ENCODE data around the gene MED13L.

MED13L gene

GRCh38 chr12:115938794-115939377, 338.6 kb downstream of the MED13L start:
- DNase-seq (ENCODE audit: low read depth), result no peak

GRCh38 chr12:115936997-115937916, 340.2 kb downstream of the MED13L start:
- no peak for DNase-seq (ENCODE audit: low read depth)

DNA sequence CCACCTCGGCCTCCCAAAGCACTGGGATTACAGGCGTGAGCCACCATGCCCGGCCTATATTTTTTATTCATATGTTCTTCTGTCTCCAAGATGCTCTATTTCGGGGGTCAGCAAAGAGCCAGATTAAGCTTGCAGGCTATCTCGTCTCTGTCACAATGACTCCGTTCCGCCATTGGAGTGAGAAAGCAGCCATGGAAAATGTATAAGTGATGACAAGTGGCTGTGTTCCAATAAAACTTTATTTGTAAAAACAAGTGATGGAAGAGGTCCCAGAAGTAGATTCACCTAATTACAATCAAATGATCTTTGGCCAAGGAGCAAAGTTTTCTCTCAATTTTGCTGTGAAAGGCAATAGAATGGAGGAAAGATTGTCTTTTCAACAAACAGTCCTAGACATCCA, 342.6 kb downstream of the MED13L start:
- no peak for DNase-seq (ENCODE audit: low read depth)

DNA sequence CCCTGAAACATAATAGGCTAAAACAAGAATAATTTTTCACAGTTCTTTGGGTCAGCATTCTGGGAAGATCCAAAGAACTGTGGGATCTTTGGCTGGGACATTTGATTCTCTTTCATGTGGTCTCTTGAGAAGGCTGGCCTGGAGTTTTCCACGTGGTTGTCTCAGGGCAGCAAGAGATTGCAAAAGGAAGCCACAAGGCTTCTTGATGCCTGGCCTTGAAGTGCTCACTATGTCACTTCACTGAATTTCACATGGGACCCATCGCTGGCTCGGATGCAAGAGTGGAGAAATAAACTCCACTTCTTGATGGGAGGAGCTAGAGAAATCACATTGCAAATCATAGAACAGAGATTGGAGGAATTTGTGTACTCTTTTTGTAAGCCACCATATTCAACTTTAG, 343.4 kb downstream of the MED13L start:
- no peak for DNase-seq (ENCODE audit: low read depth)

- DNase-seq (ENCODE audit: low read depth), result no peak
Observed at GRCh38 chr12:115932066-115932465, 345.4 kb downstream of the MED13L start.

GRCh38 chr12:115930336-115930735, 347.2 kb downstream of the MED13L start:
- no peak for DNase-seq (ENCODE audit: low read depth)

DNA sequence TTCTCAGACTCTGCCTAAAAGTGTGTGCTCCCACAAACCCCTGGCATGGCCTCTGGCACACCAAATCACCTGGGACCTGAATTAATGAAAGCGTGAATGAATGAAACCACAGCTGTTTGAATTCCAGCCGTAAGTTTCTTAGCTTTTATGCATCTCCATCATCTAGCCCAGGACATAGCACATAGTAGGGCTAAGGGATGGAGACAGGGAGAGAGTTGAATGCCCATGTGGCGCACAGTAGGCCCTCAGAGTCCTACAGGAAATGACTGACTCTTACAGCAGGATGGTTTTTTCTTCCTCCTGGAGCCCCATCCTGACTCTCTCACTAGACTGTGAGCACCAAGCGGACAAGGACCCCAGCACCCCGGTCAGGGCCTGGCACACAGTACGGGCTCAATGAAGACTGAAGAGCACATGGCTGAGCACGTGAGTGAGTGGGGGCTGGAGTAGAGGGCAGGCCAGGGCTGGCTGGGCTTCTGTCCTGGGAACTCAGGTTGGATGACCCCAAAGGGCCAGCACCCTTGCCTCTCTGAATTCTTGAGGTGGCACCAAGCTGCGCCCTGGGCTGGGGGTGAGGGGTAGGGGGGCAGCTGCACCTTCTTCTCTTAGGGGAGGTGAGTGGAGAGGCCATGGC, 351.3 kb downstream of the MED13L start:
- DNase-seq (ENCODE audit: low read depth), result no peak

- no peak for DNase-seq (ENCODE audit: low read depth)
Observed at GRCh38 chr12:115923851-115924250, 353.6 kb downstream of the MED13L start.

- DNase-seq (ENCODE audit: low read depth), result no peak
Observed at GRCh38 chr12:115922952-115923564, 354.4 kb downstream of the MED13L start.

DNA sequence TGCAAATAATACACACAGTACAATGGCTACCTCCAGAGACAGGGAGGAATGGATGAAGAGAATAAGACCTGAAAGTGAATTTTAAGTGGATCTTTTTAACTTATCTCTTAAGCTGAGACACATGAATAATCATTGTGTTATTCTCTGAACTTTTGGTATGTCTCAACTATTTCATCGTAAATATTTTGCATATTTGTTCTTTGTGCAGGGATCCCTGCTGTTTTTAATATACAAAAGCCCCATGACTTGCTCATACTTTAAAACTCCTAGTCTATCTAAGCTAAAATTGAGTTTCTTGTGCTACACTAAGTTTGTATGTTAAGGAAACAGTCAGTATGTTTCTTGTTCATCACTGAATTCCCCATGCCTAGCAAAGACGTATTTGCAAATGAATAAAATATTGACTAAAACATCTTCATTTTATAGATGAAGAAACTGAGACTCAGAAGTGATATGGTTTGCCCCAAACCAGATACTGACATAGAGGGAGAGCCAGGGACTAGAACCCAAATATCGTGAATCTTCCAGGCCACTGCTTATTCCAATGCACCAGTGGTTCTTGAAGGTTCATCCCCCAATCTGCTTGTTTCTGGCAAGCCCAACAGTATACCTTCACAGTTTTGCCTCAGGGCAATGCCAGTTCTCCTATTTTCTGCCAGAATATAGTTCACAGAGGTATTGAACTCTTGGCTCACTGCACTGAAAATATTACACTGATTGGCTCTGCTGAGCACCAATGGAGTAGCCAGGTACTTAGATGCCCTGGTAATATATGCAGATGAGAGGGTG, 356.9 kb downstream of the MED13L start:
- no peak for DNase-seq (ENCODE audit: low read depth)

- no peak for DNase-seq (ENCODE audit: low read depth)
Observed at GRCh38 chr12:115918763-115919162, 358.7 kb downstream of the MED13L start.

DNA sequence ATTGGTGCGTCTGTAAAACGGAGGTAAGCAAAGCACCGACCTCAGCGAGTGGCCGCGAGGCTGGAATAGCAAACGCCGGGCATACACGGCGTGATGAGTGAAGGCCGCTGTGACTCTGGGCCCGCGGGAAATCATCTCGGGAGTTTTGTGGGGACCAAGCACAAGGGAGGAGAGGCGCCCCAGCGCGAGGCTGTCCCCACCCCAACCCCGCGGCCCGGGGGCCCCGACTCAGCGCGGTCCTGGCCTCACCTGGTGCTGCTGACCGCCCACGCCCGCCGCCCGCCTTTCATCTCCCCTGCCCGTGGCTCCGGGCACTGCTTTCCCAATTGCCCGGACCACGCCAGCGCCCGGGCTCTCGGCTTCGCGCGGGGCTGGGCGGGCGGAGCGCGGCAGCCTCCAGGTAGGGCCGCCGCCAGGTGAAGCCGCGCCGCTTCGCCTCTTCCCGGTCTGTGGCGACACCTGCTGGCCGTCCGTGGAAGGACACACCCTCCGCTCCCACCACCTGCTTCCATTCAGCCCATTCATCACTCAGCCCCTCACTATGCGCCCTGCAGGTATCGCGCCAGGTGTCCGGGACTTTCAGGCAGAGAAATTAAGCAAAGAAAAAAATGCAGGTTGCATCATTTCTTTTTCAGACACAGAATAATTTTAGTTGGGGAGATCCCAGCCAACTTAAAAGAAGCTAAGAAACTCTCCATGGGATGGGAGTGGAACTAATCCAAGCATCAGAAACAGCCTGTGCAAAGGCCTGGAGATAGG, 360.4 kb downstream of the MED13L start:
- DNase-seq (ENCODE audit: low read depth), result peak; percentile 62

- no peak for DNase-seq (ENCODE audit: low read depth)
Observed at GRCh38 chr12:115914122-115914521, 363.4 kb downstream of the MED13L start.

GRCh38 chr12:115912440-115912839, 365.1 kb downstream of the MED13L start:
- DNase-seq (ENCODE audit: low read depth), result no peak

GRCh38 chr12:115911360-115911759, 366.1 kb downstream of the MED13L start:
- no peak for DNase-seq (ENCODE audit: low read depth)

- DNase-seq (ENCODE audit: low read depth), result no peak
Observed at GRCh38 chr12:115910057-115910456, 367.4 kb downstream of the MED13L start.
